ENCODE data around the gene SPG7. TPM values are rescaled to one million over a fixed set of nuclear protein-coding genes. Genes with fewer than 3 reads are reported as not detected.

The SPG7 gene
- total and polyA plus RNA-seq, 2 of the 4 experiments (the other 2 are of a cell fraction): 94.6 to 96.8 TPM

- H2BK120ac ChIP-seq (ENCODE audit: low read depth, low read length): no peak overlapping the region
- no CpG with 5 or more reads among the region's 5 CpGs for WGBS, 2 experiments (ENCODE audit: extremely low coverage in 2 of 2, insufficient read length in 1 of 2)
- H3K23ac ChIP-seq (ENCODE audit: low read depth, low read length): no peak overlapping the region
- peaks cover 98% of the 10 kb centered on the region for H4K20me1 ChIP-seq (ENCODE audit: insufficient read depth, low read length)
- no peak overlapping the region for H2AK9ac ChIP-seq (replicated peaks; ENCODE audit: low read depth, low read length, poor library complexity)
- H2AK5ac ChIP-seq (ENCODE audit: low read depth, low read length): no peak overlapping the region
- no peak overlapping the region for H3K4me2 ChIP-seq (ENCODE audit: low read depth, low read length)
- in situ Hi-C loops (cut with MboI; ENCODE audit: low sequenced_read_pairs) (no loop called here), dilution Hi-C loops (cut with HindIII; ENCODE audit: low sequenced_read_pairs, unreplicated experiment) (no loop called here), intact Hi-C loops (cut with micrococcal nuclease) (no loop called here)
- H2BK20ac ChIP-seq (ENCODE audit: low read depth, low read length): no peak overlapping the region
- H3K36me3 ChIP-seq (ENCODE audit: control insufficient read depth, insufficient read depth, low read length): no peaks in the 10 kb centered on the region
- DNase-seq (no peak), ATAC-seq (ENCODE audit: low read depth) (no peak)
- TF ChIP-seq CEBPB (IDR thresholded peaks at IDR 0.05; ENCODE audit: low read depth, low read length) (peak; percentile 19; the same call in 1 of the 2 replicates), MAZ (IDR thresholded peaks at IDR 0.05; ENCODE audit: borderline replicate concordance, low read depth, low read length) (no peak)
- ChIA-PET CTCF (no interaction called here), POLR2A (ENCODE audit: unreplicated experiment) (no interaction called here)
- H3K4me1 ChIP-seq (ENCODE audit: control insufficient read depth, insufficient read depth, low read length): peaks cover 27% of the 10 kb centered on the region
- no TSS peak for BruUV-seq (replicated peaks)
- no peaks in the 10 kb centered on the region for H3K9me3 ChIP-seq (ENCODE audit: control insufficient read depth, insufficient read depth, low read length)
- H3K4ac ChIP-seq (ENCODE audit: low read depth, low read length): no peak overlapping the region
- no peak overlapping the region for H2AFZ ChIP-seq (replicated peaks; ENCODE audit: low read length, poor library complexity)
- no peaks in the 10 kb centered on the region for H3K27me3 ChIP-seq (ENCODE audit: control insufficient read depth, insufficient read depth, low read length)
- H3K9me1 ChIP-seq (ENCODE audit: insufficient read depth, low read length): peaks cover 48% of the 10 kb centered on the region
- no peak overlapping the region for H3K18ac ChIP-seq (ENCODE audit: low read depth, low read length)
- no peak overlapping the region for H4K5ac ChIP-seq (ENCODE audit: low read depth, low read length)
- no peak overlapping the region for H3K56ac ChIP-seq (ENCODE audit: extremely low read depth, insufficient read depth, low read length)
- H2BK5ac ChIP-seq (ENCODE audit: low read depth, low read length, poor library complexity, severe bottlenecking): no peak overlapping the region
- no peak overlapping the region for H4K8ac ChIP-seq (ENCODE audit: low read depth in 2 of 2, low read length in 2 of 2)
- H3K4me3 ChIP-seq (ENCODE audit: insufficient read depth, low read depth, low read length): no peak overlapping the region
- no peak overlapping the region for H3K27ac ChIP-seq (ENCODE audit: insufficient read depth, low read length)
- H3K9ac ChIP-seq (ENCODE audit: low read depth, low read length): no peak overlapping the region
- H4K91ac ChIP-seq (ENCODE audit: insufficient read depth, low read depth, low read length): no peak overlapping the region
- peaks cover 0 to 66% of the 10 kb centered on the region in 2 experiments; a peak in 2 of 4 replicates for H3K79me1 ChIP-seq (ENCODE audit: low read depth in 1 of 2, low read length in 2 of 2)
- H2BK15ac ChIP-seq (ENCODE audit: low read depth, low read length): no peak overlapping the region
- no peak overlapping the region for H3K14ac ChIP-seq (replicated peaks; ENCODE audit: low read depth, low read length)
Measured at GRCh38 chr16:89484041-89484501, 24.1 kb upstream of the SPG7 start.

Data from IMR-90 (cell line).